Activated CD8-positive, alpha-beta memory T cell treated with anti-CD3 and anti-CD28 coated beads for 48 hours (primary cell): ENCODE data around the gene ALLC.
"Not testable (repeated sequence)": the region's sequence is repeated elsewhere in the genome, so short reads cannot be mapped to it uniquely, and the experiment has no call there.

Source experiments
- DNase-seq, 3 experiments: peaks; one replicate each; pipeline ENCODE4 v3.0.0-alpha.2; 2020; ENCODE audit warnings: low read depth in 2 of 3, low spot score in 2 of 3

Gene ALLC

DNA sequence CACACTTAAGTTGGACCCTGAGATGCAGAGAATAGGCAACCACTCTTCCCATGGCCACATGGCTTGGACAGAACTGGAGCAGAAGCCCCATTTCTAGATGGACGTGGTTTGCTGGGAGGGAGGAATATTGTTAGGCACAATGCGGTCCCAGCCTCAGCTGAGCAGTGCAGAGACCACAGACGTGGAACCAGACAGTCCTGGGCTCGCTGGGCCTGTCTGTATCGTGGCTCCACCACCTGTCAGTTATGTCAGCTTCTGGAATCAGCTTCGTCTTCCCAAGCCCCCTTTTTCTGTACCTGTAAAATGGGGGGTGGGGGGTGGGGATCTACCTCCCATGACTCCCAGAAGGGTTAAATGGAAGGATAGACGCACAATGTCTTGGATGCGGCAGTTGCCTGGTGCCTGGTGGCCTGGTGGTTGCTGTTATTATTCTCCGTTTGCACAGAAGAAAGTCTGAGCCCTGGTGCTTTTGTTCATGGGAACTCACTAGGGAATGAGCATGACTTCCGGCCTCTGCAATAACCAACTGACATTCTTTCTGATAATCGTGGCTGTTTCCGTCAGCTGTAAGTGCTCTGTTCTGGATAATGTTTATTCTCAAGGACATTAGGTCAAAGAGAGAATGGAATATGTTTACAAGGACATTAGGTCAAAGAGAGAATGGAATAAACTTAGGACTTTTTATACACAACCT, 31.7 kb upstream of the ALLC start:
- DNase-seq: no peak

DNA sequence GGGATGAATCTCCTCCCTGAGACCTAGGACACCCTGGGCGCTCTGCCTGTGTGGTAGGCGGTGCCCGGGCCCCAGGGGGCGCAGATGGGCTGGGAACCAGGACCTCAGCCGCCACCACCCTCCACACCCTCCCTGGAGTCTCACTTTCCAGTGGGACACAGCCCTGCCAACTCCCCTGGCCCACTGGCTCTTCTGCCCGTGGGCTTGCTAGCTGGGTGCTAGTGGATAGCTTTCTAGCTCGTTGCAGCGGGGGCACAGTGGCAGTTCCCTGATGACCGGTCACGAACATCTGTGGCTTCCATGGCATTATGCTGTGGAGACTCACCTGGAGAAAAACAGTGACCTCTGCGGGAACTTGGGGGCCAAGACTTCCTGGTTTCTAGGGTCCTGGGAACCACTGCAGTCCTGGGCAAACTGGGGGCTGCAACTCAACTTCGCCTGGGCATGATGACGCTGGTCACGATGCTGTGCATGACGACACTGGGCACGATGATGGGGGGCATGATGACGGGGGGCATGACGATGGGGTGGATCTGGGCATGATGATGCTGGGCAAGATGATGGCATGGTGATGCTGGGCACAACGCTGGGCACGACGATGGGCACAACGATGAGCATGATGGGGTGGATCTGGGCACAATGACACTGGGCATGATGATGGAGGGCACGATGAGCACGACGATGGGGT, 31.0 kb upstream of the ALLC start:
- DNase-seq: no peak

DNA sequence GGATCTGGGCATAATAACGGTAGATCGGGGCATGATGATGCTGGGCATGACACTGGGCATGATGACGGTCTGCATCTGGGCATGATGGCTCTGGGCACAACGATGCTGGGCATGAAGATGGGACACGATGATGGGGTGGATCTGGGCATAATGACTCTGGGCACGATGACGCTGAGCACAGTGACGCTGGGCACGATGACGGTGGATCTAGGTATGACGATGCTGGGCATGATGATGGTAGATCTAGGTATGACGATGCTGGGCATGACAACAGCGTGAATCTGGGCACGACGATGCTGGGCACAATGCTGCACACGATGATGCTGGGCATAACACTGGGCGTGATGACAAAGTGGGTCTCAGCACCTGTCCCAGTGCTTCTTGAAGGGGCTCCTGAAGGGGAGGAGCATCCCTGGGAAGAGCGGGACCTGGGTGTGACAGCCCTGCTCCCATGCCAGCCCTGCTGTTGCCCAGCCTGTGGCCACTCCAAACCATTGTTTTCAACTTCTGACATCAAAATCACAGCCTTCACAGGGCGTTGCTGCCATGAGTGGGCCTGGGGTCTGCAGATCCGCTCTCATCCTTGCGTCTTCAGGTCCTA, 30.4 kb upstream of the ALLC start:
- no peak for DNase-seq

DNA sequence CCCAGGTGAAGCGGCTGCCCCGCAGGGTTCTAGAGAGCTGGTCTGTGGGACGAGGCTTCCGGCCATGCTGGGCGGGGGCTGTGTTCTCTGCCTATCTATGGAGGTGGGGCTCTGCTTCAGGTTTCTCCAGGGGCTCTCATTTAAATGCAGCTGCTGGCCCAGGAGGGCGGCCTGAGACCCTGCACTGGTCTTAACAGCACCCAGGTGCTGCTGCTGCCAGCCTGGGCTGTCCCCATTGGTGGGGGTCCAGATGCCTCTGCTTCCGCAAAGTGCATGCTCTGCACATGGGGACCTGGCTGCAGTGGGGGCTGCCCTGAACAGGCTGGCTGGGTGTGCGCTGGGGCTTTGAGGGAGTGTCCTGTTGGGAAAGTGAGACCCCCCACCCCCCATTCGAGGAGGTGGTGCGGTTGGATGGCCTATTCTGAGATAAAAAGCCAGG, 29.7 kb upstream of the ALLC start:
- no peak for DNase-seq

DNA sequence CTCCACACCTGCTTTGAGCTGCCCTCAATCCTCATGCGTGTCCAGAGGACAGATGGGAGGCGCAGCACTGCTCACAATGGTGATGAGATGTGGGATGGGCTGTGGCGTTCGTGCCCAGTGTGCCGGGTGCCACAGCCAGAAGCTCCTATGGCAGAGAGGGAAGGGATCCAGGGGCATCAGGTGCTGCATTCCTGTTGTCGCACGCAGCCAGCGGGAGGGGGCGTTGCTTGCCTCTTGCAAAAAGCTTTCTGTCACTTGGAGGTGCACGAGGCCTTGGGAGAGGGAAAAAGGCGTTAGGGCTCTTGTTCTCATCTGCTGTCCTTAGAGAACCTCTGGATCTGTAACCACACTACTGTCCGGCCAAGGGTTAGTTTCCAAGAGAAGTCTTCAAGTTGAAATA, 29.2 kb upstream of the ALLC start:
- no peak for DNase-seq

DNA sequence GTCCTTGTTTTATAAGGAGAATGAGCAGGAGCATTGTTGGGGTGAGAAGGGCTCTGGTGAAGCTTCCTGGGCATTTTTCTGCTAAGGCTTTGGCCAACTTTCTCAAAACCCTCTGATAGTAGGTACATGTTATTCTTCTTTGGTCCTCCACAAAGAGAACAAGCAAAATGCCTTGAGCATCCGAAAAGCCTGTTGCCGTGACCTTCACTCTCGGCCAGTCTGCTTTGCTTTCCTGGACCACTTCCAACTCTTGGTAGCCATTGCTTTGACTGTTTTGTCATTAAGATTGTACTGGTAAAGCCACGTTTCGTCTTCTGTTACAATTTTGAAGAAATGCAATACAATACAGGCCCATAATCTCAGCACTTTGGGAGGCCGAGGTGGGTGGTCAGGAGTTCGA, 27.4 kb upstream of the ALLC start:
- no peak for DNase-seq

DNA sequence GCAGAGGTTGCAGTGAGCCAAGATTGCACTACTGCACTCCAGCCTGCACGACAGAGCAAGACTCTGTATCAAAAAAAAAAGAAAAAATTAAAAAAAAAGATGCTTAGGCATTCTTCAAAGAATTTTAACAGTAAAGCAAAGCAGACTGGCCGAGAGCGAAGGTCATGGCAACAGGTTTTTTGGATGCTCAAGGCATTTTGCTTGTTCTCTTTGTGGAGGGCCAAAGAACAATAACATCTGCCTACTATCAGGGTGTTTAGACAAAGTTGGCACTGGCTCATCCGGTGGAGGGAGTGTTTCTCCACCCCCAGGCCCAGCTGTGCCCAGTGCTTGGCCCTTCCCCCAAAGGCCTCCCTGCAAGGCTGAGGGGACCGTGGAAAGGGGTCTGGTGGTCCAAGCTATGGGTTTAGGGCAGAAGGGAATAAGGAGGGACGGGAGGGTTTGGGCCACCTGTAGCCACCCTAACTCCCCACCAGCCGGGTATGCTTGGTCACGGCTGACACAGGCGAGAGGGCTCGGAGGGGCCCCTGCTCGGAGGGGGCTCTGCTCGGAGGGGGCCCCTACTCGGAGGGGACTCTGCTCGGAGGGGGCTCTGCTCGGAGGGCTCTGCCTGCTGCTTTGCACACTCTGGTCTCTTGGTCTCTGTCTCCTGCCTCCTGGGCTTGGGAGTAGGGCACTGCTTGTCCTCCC, 26.7 kb upstream of the ALLC start:
- no peak for DNase-seq

DNA sequence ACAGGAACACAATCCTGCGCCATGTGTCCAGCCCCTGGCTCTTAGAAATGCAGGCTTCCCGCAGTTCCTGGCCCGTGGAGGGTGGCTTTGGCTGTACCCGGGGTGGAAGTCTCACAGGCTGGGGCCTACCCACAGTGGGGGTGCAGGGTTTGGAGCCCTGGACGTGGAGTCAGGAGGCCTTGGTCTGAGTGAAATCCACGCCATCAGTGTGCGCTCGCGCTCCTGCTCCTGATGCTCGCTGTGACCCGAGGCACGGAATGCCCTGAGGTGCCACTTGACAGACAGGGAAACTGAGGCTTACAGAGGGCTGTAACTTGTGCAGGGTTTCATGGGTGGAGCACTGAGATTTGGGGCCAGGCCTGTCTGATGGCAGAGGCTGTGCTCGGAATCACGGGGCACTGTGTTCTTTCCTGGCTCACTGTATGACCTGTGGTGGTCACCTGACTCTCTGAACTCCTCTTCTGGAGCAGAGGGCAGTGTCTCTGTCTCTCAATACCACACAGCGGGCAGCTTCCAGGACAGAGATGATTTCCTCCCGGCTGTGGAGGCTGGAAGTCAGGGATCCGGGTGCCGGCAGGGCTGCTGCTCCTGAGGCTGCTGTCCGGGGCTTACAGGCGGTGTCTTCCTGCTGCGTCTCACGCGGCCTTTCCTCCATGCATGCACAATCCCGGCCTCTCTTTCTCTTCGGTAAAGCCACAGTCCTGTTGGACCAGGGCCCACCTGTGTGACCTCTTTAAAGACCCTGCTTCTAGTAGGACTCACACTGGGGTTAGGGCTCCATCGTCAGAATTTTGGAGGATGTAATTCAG, 25.9 kb upstream of the ALLC start:
- DNase-seq: no peak

DNA sequence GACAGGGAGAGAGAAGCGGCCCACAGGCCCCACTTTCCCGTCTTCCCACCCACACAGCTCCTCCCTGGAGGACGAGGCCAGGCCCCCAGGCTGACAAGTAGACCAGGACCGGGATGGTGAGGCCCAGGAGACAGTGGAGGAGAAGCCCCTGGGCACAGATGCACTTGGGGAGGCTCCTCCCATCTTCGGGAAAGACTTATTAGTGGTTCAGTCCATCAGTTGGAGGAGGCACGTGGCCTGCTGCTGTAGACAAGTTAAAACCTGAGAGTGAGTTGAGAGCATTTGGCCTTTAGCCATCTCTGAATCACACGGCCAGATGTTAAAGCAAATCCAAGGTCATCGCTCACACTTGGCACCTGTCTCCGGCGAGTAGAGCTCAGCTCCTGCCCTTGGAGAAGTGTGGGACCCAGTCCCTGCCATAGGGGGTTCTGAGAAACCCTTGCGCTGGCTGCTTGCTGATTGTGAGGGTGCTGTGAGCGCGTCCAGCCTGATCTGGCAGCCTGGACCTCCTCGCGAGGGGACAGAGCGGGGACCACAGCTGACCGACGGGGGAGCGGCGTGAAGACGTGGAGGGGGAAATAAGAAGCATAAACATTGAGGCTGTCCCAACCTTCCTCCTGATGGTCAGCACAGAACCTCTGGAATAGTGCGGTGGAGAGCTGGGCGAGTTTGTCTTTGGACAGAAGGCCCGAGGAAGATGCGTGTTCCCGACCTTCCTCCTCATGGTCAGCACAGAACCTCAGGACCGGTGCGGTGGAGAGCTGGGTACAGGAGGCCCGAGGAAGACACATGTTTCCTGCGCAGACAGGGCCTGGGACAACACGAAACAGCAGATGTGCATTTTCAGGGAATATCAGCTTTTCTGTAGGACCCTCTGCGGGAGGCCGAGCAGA, 24.7 kb upstream of the ALLC start:
- no peak for DNase-seq

DNA sequence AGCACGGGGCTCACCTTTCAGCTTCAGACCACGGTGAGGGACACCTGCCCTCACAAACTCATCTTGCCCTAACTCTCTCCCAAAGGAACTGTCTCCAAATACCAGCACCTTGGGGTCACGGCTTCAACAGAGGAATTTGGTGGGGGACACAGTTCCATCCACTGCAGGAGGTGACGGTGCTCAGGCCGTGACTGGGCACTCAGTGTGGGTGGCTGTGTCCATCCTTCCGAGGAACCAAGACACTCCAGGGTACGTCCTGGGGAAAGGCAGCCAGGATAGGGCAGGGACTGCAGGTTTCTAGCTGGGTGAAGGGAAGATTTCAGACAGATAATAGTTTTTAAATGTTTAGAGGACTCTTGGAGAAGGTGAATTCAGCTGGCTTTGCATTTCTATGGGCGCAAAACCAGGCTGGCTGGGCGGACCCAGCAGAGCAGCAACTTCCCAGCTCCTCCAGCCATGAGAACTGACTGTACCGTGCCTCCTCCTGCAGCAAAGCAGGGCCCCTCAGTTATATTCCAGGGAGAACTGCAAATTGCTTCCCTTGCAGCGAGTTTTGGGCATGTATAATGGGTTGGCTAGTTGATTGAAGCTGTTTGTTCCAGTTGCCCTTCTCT, 23.9 kb upstream of the ALLC start:
- no peak for DNase-seq

DNA sequence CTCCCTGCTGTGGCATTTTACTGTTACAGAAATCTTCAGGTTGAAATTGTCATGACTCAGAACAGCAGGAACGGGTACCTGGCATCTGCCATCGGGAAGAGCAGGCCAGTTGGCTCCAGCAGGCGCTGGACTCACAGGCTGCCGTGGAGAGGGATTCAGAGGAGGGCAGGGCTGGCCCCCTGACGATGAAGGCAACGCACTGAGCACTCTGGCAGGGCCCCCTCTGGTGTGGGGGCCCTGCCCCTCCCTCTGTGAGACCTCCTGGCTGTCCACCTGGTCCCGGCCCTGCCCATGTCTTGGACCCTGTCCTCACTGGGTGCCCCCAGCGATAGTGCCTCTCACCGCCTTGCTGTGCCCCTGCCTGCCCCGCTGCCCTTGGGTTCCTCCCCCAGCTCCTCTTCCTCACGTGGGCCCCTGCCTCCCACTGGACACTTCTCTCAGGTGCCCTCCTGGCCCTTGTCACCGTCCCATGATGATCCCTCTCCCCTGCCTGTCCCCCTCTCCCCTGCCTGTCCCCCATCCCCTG, 23.3 kb upstream of the ALLC start:
- no peak for DNase-seq

DNA sequence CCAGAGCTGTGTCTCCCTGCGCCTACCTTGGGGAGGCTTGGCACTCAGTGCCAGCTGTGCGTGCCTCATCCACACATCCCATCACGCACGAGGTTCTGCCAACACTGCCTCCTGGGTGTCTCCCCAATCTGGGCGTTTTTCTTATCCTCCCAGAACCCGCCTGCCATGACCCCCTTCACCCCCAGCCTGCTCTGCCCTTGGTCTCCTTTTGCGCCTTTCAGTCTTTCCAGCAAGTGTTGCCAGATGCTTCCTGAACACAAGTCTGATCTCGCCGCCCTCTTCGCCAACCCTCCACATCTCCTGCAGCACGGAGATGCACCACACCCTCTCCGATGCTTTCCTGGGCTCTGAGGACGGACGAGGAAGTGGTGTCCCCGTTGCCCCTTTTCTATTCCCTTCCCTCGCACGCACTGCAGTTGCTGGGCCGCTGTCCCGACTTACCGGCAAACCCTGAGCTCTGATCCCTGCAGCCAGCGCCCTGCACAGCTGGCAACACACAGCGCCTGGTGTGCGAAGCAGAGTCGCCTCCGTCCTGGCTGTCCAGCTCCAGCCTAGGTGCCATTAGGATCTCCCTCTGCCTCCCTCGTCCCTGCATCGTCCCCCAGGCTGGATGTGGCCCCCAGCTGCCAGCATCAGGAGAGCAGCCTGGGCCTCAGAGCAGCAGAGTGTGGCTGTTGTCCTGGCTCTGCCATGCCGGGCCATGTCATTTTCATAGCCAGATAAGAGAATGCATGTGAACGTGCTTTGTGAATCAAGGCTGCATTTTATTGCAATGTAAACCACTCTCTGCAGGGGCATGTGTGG, 22.6 kb upstream of the ALLC start:
- DNase-seq: no peak

DNA sequence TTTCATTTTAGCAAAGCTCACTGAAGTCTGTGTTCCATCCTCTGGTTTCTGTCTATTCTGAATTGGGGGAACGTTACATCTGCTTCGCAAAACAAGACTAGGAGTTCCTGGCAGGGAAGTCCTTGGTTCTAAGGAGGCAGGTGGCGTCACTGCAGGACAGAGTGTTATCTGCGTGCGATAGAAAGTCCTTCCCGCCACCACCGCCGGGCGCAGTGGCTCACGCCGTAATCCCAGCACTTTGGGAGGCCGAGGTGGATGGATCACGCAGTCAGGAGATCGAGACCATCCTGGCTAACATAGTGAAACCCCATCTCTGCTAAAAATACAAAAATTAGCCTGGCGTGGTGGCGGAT, 22.0 kb upstream of the ALLC start:
- not testable (repeated sequence) for DNase-seq

DNA sequence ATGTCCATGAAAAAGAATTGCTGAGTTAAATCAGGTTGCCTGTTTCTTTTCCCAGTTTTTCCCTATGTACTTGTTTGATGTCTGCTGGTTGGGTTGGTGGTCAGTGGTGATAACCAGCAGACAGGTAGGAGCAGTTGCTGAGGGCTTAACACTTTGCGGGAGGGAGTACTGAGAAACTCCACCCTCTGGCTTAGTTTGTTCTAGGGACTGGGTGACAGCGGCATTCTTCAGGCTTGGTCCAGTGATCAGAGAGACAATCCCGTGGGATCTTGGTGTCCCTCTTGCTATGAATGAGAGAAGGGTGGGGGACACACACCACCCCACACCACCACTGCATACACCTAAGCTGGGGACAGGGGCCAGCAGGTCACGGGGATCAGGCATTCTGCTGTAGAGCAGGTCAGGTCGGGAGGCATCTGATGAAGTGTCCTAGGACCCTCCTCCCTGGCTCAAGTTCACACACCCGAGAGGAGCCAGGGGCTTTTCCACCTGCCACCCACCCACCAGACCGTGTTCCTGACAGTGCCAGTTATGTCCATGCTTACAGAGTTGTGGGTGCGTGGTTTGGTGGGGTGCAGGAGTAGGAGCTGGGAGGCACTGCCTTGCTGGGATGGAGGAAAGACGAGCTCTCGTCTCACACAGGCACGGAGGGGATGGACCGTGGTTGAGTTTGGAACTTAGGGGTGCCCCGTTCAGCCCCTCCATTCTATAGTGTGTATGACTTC, 21.3 kb upstream of the ALLC start:
- DNase-seq: no peak

DNA sequence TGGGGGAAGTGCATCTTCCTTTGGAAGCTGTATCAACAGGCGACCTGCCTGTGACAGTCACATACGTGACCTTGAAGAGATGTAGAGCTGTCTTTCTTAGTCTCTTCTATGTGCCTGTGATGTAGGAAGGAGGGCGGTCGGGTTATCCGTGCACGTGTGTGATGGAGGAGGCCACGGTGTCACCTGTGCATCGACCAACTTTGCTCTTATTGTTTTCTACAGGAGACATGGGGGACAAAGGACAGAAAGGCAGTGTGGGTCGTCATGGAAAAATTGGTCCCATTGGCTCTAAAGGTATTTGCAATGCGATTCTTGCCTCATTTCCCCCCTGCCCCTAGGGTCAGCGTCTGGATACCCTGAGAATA, 20.7 kb upstream of the ALLC start:
- DNase-seq: no peak

DNA sequence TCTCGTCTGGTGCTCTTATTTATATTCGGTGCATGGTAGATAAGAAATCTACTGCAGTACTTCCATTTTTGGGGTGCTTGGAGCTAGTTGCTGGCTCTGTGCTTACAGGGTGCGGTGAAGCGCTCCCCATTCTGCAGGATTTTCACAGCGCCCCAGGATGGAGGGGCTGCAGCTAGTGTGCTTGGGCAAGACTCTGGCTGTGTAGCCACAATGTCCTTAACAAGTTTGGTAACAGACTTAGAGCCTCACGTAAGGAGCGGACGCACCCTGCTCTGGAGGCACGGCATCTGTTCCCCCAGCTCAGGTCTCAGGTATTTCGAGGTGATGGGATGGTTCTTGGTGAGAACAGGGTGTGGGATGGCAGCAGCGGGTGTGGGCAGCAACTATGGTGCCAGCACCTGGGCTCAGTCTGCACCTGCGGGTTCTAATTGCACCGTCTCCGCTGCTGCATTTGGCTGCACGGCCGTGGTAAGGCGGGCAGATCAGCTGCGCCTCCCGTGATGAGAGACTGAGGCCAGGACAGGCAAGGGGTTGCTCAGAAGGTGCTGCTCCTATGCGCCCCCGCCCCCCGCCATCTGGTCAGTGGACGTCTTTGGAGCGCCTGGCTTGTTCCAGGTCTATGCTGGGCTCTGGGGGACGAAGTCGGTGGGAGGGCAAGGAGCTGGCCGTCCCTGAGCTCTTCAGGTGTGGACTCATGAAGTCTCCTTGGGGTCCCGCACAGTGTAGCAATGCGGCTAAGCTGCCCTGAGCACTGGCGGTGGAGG, 20.1 kb upstream of the ALLC start:
- DNase-seq: no peak

DNA sequence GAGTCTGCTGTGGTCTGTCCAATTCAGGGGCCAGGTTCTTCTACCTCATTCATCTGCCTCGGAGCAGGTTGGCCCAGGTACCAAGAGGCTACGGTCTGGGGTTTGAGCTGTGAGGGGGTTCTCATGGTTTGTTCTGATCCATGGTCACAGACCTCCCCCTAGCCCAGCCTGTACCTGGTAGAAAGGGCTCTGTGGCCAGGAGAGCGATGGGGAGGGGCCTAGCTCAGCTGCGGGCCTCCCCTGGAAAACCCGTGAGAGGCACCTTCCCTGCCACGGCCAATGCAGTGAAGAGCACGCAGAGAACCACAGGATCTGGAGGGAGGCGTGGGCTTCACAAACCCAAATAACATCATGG, 19.6 kb upstream of the ALLC start:
- no peak for DNase-seq
